ENCODE results near the gene SEMA7A. TPM values are rescaled to one million over a fixed set of nuclear protein-coding genes. Genes with fewer than 3 reads are reported as not detected.

Gene SEMA7A
- total and polyA plus RNA-seq, 3 donors from 2014 or later: 80.7 to 220 (median 217) TPM

GRCh38 chr15:74383695-74384565 lies 49.8 kb downstream of the SEMA7A start:
- no peak for DNase-seq
- TF ChIP-seq POLR2A (IDR thresholded peaks at IDR 0.05) (no peak), CTCF (IDR thresholded peaks at IDR 0.05) (no peak)
- intact Hi-C loops (cut with DNase I; ENCODE audit: low total_unique reads): loop anchor here (5.0 kb wide), 1 partner anchor 53 kb away; no protein-coding TSS in a partner anchor
- H3K9me3 ChIP-seq: no peaks in the 10 kb centered on the region
- H3K27me3 ChIP-seq: no peaks in the 10 kb centered on the region
- 77 to 87% methylated on average over 8 of the region's 8 CpGs for WGBS, 2 donors
- H3K36me3 ChIP-seq (ENCODE audit: low read depth, missing control alignments): no peaks in the 10 kb centered on the region
- no peak overlapping the region for H3K27ac ChIP-seq
- peaks cover 25% of the 10 kb centered on the region for H3K4me1 ChIP-seq
- H3K4me3 ChIP-seq: no peak overlapping the region

- no peak overlapping the region for H3K4me3 ChIP-seq
- TF ChIP-seq POLR2A (IDR thresholded peaks at IDR 0.05) (no peak), CTCF (IDR thresholded peaks at IDR 0.05) (no peak)
- H3K27ac ChIP-seq: no peak overlapping the region
- no peaks in the 10 kb centered on the region for H3K27me3 ChIP-seq
- DNase-seq: no peak
- 88 to 94% methylated on average over 2 to 4 of the region's 4 CpGs for WGBS, 2 donors
- H3K4me1 ChIP-seq: peaks cover 25% of the 10 kb centered on the region
- intact Hi-C loops (cut with DNase I; ENCODE audit: low total_unique reads): loop anchor here (5.0 kb wide), 1 partner anchor 54 kb away; no protein-coding TSS in a partner anchor
- H3K36me3 ChIP-seq (ENCODE audit: low read depth, missing control alignments): no peaks in the 10 kb centered on the region
- H3K9me3 ChIP-seq: no peaks in the 10 kb centered on the region
These were observed 50.5 kb downstream of the SEMA7A start for GRCh38 chr15:74383286-74383685.

- peak; percentile 93 for DNase-seq
- Histone ChIP-seq H3K9me3 (no peaks in the 10 kb centered on the region), H3K4me3 (no peak overlapping the region), H3K27ac (no peak overlapping the region), H3K27me3 (no peaks in the 10 kb centered on the region), H3K36me3 (ENCODE audit: low read depth, missing control alignments) (no peaks in the 10 kb centered on the region), H3K4me1 (peaks cover 25% of the 10 kb centered on the region)
- intact Hi-C loops (cut with DNase I; ENCODE audit: low total_unique reads): loop anchor here (5.0 kb wide), 1 partner anchor 55 kb away; no protein-coding TSS in a partner anchor
- TF ChIP-seq CTCF (IDR thresholded peaks at IDR 0.05) (peak; percentile 93 to 99 (median 94)), POLR2A (IDR thresholded peaks at IDR 0.05) (no peak)
- 40 to 42% methylated on average over 12 to 13 of the region's 13 CpGs for WGBS, 2 donors
These were observed 51.5 kb downstream of the SEMA7A start for GRCh38 chr15:74382004-74382816.

- Histone ChIP-seq H3K4me3 (no peak overlapping the region), H3K9me3 (no peaks in the 10 kb centered on the region), H3K27me3 (no peaks in the 10 kb centered on the region), H3K4me1 (peaks cover 17% of the 10 kb centered on the region), H3K27ac (no peak overlapping the region), H3K36me3 (ENCODE audit: low read depth, missing control alignments) (no peaks in the 10 kb centered on the region)
- intact Hi-C loops (cut with DNase I; ENCODE audit: low total_unique reads): loop anchor here (5.0 kb wide), 1 partner anchor 56 kb away; no protein-coding TSS in a partner anchor
- TF ChIP-seq CTCF (IDR thresholded peaks at IDR 0.05): no peak
- TF ChIP-seq POLR2A (IDR thresholded peaks at IDR 0.05): no peak
- DNase-seq: no peak
- 68 to 85% methylated on average over 5 of the region's 5 CpGs for WGBS, 2 donors
These were observed 52.3 kb downstream of the SEMA7A start for GRCh38 chr15:74381481-74381880.
